Fibroblast of villous mesenchyme (primary cell): ENCODE results near the gene PARK7. TPM values are rescaled to one million over a fixed set of nuclear protein-coding genes. Genes with fewer than 3 reads are reported as not detected.

Source experiments
- DNase-seq: peaks from one replicate; pipeline ENCODE4 v3.0.0-alpha.2; 2010; ENCODE audit warnings: low read depth
- H3K4me3 ChIP-seq: 2 replicates; pipeline ENCODE4 v1.5.1; 2011; ENCODE audit warnings: low read depth, mild to moderate bottlenecking, low read length
- CTCF ChIP-seq: IDR thresholded peaks from 2 replicates; pipeline ENCODE4 v1.5.1; 2012; ENCODE audit warnings: low read depth, mild to moderate bottlenecking, low read length; ENCODE audit not compliant: insufficient read depth
- total RNA-seq: library from RNA; depleted of rRNA; stranded (reverse); fragments of >200 nt; gene quantifications from 2 replicates; pipeline ENCODE4 v1.2.3, GENCODE V29; 2012

PARK7 gene
- total RNA-seq, 1 donor: 198 TPM

- H3K4me3 ChIP-seq: no peak overlapping the region
- peak; percentile 46 for DNase-seq
- TF ChIP-seq CTCF: no peak
These were observed 41.4 kb downstream of the PARK7 start for GRCh38 chr1:8002921-8003320.

DNA sequence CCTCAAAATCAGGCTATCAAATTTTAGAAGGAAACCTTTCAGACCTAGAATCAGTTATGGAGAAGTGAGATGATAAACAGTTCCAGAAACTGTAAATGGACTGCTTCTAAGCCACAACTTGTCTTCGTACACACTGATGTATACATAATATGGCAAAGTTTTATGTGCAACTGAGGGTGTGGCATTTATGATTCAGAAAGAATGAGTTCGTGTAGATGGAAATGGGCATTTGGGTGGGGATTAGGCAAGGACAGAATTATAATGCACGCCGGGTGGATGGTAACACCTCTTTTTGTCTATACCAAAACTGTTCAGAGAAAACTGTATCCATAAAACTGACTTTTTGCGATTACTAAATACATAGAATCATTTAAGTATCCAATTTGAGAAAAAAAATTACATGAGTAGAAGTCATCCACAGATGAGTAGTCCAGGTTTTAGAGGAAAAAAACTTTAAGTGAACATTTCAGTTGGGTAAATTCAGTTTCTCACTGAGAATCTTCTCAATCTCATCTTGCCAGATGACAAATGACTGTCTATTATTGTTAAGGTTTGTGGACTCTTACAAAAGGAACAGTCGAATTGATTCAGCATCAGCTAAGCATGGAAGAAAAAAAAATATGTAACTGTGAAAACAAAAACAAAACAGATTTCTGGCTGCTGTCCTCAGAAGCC, 42.1 kb downstream of the PARK7 start:
- no peak overlapping the region for H3K4me3 ChIP-seq
- DNase-seq: peak; percentile 62
- TF ChIP-seq CTCF: no peak

GRCh38 chr1:8004113-8004802, 42.7 kb downstream of the PARK7 start:
- DNase-seq: no peak
- TF ChIP-seq CTCF: no peak
- H3K4me3 ChIP-seq: no peak overlapping the region

- DNase-seq: peak; percentile 99
- peak overlapping the region; percentile 22 for H3K4me3 ChIP-seq
- TF ChIP-seq CTCF: no peak
These were observed 43.5 kb downstream of the PARK7 start for GRCh38 chr1:8004803-8005573.

DNA sequence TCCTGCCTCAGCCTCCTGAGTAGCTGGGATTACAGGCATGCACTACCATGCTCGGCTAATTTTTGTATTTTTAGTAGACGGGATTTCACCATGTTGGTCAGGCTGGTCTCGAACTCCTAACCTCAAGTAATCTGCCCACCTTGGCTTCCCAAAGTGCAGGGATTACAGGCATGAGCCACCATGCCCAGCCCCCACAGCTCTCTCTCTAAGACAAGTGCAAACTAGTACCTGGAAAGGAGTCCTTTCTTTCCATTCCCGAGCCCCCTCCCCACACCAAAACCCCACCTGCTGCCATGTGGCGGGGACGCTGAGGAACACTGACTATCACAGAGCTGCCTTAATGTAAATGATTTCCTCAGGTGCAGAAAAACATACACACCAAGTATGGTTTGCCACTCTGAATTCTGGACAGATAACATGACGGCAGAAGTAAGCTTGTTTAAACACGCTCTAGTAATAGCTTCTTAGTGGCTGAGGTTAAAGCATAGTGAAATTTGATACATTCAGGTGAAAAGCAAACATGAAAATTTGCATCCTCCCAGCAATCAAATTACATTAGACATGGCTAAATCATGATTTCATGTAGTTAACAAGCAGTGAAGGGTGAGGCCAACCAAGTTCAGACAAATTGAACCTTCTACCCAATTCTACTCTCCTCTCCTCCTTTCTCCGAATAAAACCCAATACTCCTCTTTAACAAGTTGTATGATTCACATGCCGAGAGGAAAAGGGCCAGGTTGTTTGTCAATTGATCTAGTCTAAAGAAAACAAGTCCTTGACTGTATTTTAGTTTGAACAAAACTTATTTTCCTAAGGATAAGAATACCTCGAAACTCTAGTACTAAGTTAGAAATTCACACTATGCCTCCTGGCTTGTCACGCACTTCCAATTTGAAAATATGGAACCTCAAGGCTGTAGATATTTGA, 44.8 kb downstream of the PARK7 start:
- no peak for TF ChIP-seq CTCF
- H3K4me3 ChIP-seq: no peak overlapping the region
- peak; percentile 54 for DNase-seq
